Measurements from ENCODE around the gene NHEJ1. TPM values are rescaled to one million over a fixed set of nuclear protein-coding genes. Genes with fewer than 3 reads are reported as not detected.
A peak's percentile ranks its signal among the peaks of the same experiment; 100 is the strongest.

The NHEJ1 gene
- total RNA-seq, 1 experiment from 2014 or later, result 20.8 TPM

DNA sequence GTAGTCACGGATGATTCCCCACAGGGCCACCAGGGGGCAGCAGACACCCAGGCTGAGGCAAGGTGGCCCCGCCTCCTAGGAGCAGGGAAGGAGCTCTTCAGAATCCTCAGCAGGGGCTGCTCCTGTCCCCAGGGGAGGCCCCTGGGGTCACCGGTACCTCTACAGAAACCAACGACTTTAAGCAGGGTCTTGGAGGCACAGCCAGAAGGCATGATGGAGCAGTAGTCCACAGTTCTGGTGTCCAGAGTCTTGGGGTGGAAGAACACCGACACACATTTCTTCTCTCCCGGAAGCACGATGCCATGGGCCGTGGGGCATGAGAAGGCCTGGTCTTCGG, 130.8 kb downstream of the NHEJ1 start:
- no peak overlapping the region for H2AFZ ChIP-seq (ENCODE audit: low read length)
- peaks cover 4% of the 10 kb centered on the region in 2 experiments for H3K4me1 Mint-ChIP-seq
- H3K79me2 ChIP-seq (ENCODE audit: insufficient read depth, low read length), result no peaks in the 10 kb centered on the region
- no CpG with 5 or more reads among the region's 9 CpGs for WGBS (ENCODE audit: extremely low coverage, insufficient read length, low lambda C conversion rate)
- H3K27me3 ChIP-seq (ENCODE audit: insufficient read depth, low read length), result no peaks in the 10 kb centered on the region
- H2BK20ac ChIP-seq (ENCODE audit: low read depth, low read length, poor library complexity, severe bottlenecking), result no peak overlapping the region
- H3K4me3 Mint-ChIP-seq, result no peak overlapping the region
- no peak overlapping the region for H2BK5ac ChIP-seq (ENCODE audit: insufficient read length, low read length)
- H3K9ac ChIP-seq (ENCODE audit: extremely low read depth, insufficient read length, low read length), result no peak overlapping the region
- no peaks in the 10 kb centered on the region for H3K4me1 ChIP-seq (ENCODE audit: insufficient read depth, low read length)
- no peak overlapping the region for H3K23ac ChIP-seq (ENCODE audit: insufficient read length, low read depth, low read length)
- H3K4ac ChIP-seq (ENCODE audit: low read depth, low read length), result no peak overlapping the region
- H3T11ph ChIP-seq (ENCODE audit: low read length), result no peak overlapping the region
- no peak overlapping the region for H2BK120ac ChIP-seq (ENCODE audit: low read depth, low read length, poor library complexity, severe bottlenecking)
- no peaks in the 10 kb centered on the region for H3K9me3 Mint-ChIP-seq
- no peak overlapping the region for H4K91ac ChIP-seq (ENCODE audit: insufficient read length, low read depth, low read length)
- peak; percentile 87 for DNase-seq
- TF ChIP-seq, protein P1, sequence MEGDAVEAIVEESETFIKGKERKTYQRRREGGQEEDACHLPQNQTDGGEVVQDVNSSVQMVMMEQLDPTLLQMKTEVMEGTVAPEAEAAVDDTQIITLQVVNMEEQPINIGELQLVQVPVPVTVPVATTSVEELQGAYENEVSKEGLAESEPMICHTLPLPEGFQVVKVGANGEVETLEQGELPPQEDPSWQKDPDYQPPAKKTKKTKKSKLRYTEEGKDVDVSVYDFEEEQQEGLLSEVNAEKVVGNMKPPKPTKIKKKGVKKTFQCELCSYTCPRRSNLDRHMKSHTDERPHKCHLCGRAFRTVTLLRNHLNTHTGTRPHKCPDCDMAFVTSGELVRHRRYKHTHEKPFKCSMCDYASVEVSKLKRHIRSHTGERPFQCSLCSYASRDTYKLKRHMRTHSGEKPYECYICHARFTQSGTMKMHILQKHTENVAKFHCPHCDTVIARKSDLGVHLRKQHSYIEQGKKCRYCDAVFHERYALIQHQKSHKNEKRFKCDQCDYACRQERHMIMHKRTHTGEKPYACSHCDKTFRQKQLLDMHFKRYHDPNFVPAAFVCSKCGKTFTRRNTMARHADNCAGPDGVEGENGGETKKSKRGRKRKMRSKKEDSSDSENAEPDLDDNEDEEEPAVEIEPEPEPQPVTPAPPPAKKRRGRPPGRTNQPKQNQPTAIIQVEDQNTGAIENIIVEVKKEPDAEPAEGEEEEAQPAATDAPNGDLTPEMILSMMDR (conservative IDR thresholded peaks at IDR 0.05), result peak; percentile 98
- no peaks in the 10 kb centered on the region for H3K36me3 Mint-ChIP-seq (ENCODE audit: insufficient read depth in 1 of 3, low read depth in 3 of 3)
- H3K9me3 ChIP-seq (ENCODE audit: control insufficient read depth, low read depth, low read length), result no peaks in the 10 kb centered on the region
- no peak overlapping the region for H2BK15ac ChIP-seq (ENCODE audit: low read depth, low read length)
- H3K4me2 ChIP-seq (ENCODE audit: insufficient read depth, insufficient read length, low read length), result no peak overlapping the region
- no peak overlapping the region for H2BK12ac ChIP-seq (ENCODE audit: insufficient read length, low read depth, low read length)
- H3K27ac Mint-ChIP-seq, result peak overlapping the region in 1 of 3 experiments; percentile 44; a peak in 1 of 7 replicates
- no peak overlapping the region for H2AK5ac ChIP-seq (ENCODE audit: insufficient read length, low read length)
- H3K27me3 Mint-ChIP-seq (ENCODE audit: low read depth), result peaks cover 26% of the 10 kb centered on the region
- no peaks in the 10 kb centered on the region for H3K23me2 ChIP-seq (ENCODE audit: insufficient read length, low read depth, low read length, poor library complexity, severe bottlenecking)
- no peaks in the 10 kb centered on the region for H4K20me1 ChIP-seq (ENCODE audit: control insufficient read depth, insufficient read depth, insufficient read length)
- H3K56ac ChIP-seq (ENCODE audit: insufficient read length, low read depth, low read length), result no peak overlapping the region
- no peaks in the 10 kb centered on the region for H3K79me1 ChIP-seq (ENCODE audit: insufficient read depth, low read depth, low read length, poor library complexity, severe bottlenecking)
- no peak overlapping the region for H4K8ac ChIP-seq (replicated peaks; ENCODE audit: insufficient read length, low read depth, low read length)
- H3K27ac ChIP-seq (ENCODE audit: insufficient read length, low read depth, low read length), result no peak overlapping the region
- H3K14ac ChIP-seq (ENCODE audit: insufficient read depth, low read length), result no peak overlapping the region
- H4K5ac ChIP-seq (ENCODE audit: insufficient read length, low read depth, low read length), result no peak overlapping the region
- H3K18ac ChIP-seq (ENCODE audit: insufficient read length, low read depth, low read length), result no peak overlapping the region

Measured in H9 (cell line).